Epithelial cell of esophagus (primary cell): ENCODE data around the gene C15orf39.

Experiments
- DNase-seq: peaks from one replicate; pipeline ENCODE4 v3.0.0; 2010; ENCODE audit warnings: low read depth
- H3K4me3 ChIP-seq: 2 replicates; pipeline ENCODE4 v1.5.1; 2011; ENCODE audit warnings: mild to moderate bottlenecking, low read length, control low read depth
- TF ChIP-seq, protein P1 (sequence below): IDR thresholded peaks from 2 replicates; pipeline ENCODE4 v1.5.1; 2011; ENCODE audit warnings: low read depth, mild to moderate bottlenecking, low read length, control low read depth, inconsistent platforms; ENCODE audit not compliant: insufficient read depth; ENCODE audit errors: missing control alignments

Gene C15orf39

DNA sequence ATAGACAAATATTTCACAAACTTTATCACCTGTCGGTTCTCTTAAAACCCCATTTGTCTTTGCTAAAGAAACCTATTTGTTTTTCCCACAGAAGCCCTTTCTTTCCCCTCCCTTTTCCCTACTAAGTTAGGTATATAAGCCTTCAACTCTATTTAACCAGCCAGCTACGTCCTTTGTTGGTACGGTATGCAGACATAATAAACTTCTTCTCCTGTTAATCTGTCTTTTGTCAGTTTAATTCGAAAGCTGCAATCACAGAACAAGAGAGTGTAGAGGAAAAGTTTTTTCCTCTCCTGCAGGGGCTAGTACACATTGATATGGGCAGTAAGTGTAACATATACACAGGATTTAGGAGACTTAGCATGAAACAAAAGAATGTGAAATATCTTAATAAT lies 21.9 kb upstream of the C15orf39 start:
- DNase-seq, result no peak
- TF ChIP-seq, protein P1, sequence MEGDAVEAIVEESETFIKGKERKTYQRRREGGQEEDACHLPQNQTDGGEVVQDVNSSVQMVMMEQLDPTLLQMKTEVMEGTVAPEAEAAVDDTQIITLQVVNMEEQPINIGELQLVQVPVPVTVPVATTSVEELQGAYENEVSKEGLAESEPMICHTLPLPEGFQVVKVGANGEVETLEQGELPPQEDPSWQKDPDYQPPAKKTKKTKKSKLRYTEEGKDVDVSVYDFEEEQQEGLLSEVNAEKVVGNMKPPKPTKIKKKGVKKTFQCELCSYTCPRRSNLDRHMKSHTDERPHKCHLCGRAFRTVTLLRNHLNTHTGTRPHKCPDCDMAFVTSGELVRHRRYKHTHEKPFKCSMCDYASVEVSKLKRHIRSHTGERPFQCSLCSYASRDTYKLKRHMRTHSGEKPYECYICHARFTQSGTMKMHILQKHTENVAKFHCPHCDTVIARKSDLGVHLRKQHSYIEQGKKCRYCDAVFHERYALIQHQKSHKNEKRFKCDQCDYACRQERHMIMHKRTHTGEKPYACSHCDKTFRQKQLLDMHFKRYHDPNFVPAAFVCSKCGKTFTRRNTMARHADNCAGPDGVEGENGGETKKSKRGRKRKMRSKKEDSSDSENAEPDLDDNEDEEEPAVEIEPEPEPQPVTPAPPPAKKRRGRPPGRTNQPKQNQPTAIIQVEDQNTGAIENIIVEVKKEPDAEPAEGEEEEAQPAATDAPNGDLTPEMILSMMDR, result no peak
- no peak overlapping the region for H3K4me3 ChIP-seq

DNA sequence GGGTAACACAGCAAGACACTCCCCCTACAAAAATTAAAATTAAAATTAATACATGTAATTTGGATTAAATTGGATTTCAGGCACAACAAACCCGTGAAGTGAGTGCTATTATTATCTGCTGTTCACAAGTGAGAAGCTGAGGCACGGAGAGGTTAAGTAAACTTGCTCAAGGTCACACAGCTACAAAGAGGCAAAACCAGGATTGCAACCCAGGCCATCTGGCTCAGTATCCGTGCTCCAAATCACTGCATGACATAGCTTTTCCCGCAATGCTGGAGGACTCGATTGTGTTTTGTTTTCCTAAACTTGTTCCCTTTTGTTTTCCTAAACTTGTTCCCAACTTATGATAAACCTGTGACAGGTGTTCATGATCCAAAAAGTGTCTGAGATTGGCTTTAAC lies 19.9 kb upstream of the C15orf39 start:
- no peak overlapping the region for H3K4me3 ChIP-seq
- TF ChIP-seq, protein P1, result no peak
- DNase-seq, result no peak

DNA sequence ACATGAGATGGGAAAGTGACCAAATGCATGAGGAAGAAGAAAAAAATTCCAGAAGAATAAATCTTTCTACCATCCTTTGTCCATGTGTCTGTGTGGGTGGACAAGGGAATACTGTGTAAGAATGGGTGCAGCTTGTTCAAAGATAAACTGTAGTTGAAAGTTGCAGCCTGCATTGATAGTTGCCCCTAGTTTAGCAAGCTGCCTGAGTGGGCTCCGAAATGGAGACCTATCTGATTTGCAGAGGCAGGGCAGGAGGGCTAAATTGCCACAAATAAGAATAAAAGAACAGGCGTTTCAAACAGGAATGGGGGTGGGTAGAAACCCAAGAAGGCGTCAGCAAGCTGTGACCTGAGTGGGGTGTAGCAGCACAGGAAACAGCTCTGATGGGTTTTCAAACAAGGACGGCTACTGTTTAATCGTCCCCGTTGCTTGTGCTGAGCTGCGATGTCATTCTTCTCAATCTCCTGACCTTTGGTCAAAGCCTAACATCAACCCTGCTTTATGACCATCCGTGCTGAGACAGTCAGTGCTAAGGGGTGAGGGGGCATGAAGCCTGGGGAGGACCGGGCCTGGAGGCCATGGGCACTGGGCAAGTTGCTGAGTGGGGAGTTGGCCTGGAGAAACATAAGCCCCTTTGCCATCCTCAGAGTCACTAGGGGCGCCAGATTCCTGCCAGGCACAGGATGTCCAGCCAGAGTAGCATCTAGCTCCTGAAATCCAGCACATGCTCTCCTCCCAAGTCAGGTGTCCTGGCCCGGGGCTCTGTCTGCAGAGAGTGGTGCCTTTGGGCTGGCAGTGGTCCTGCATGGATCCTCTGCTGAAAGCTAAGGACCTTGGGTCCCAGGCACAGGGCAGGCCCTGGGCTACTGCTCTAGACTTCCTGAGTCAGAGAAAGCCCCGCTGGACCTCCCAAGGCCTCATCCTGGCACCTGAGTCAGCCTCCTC lies 19.2 kb upstream of the C15orf39 start:
- DNase-seq, result no peak
- TF ChIP-seq, protein P1, result no peak
- no peak overlapping the region for H3K4me3 ChIP-seq

DNA sequence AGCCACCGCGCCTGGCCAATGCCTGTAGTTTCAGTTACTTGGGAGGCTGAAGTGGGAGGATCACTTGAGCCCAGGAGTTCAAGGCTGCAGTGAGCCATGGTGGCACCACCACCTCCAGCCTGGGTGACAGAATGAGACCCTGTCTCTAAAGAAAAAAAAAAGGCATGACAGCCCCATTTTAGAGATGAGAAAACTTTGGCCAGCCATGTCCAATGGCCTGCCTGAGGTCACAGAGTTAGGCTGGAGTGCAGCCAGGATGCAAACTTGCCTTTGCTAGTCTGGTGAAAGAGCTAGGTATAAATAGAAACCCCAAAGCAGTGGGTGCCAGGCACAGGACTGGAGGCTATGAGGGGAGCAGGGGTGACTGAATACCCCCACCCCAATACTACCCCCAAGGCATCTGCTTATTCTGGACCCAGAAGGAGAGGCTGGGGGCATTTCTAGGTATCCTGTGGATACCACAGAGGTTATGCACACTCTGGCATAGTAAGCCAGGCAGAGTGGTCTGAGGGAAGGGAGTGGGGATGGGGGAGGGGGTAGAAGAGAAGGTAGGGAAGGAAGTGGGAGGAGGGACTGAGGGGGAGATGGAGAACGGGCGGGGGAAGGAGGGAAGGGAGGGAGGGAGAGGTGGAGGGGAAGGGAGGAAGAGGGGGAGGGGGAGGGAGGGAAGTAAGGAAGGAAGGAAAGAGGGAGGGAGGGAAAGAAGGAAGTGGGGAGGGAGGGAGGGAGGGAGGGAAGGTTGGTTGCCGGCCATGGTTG lies 16.2 kb upstream of the C15orf39 start:
- no peak for DNase-seq
- TF ChIP-seq, protein P1, result no peak

DNA sequence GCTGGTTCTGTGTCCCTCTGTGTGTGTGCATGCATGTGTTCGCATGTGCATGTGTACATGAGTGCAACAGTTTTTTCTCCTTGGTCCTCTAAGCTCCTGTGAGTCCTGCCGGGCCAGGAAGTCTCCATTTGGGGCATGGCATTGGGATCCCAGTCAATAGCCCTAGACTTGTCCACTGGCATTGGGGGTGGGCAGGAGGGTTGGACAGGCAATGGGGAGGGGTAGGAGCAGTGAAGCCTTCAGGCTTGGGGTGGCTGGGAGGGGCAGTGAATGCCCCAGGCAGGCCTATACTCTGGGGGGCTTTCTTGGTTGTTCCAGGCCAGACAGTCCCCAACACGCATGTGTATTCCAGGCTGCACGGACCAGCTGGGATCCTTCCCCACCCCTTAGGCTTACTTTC lies 15.6 kb upstream of the C15orf39 start:
- DNase-seq, result no peak
- TF ChIP-seq, protein P1, result no peak
- no peak overlapping the region for H3K4me3 ChIP-seq

More for the DNA sequence above, 16.2 kb upstream of the C15orf39 start:
- H3K4me3 ChIP-seq, result no peak overlapping the region

DNA sequence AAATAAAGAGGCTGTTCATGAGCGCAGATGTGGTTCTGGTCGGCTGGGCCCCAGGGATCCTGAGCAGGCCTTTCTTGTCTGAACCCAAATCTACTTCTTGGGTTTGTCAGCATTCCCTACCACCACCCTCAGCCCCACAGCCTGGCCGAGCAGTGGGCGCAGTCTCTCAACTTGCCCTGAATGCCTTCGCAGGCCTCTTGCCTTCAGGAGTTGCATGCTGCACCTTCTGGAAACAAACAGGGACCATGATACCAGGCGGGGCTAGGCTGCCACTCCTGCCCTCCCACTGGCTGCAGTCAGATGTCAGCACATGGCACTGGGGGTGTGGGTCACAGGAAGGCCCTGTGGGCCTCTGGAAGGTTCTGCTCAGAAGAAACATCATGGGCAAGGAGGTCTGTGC lies 13.2 kb upstream of the C15orf39 start:
- no peak for DNase-seq
- TF ChIP-seq, protein P1, result no peak
- no peak overlapping the region for H3K4me3 ChIP-seq

DNA sequence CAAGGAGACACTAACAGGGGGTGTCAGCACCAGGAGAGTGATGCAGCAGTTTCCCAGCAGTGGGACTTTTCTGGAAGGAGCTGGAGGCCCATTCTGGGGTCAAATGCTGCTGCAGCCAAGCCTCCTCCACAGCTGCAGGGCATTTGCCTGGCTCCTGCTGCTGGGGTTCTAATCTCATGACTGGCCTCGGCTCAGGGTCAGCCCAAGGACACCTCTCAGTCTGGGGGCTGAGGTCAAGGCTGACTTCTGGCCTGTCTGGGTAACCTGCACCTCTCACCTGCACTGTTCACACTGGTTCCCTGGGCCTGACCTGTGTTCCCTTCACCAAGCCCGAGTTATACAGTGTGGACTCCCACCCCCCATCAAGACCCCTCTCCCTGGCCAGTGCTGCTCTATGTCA lies 10.4 kb upstream of the C15orf39 start:
- TF ChIP-seq, protein P1, result no peak
- no peak overlapping the region for H3K4me3 ChIP-seq
- no peak for DNase-seq
